A549 (cell line): Measurements from ENCODE around the gene ATP8A2. TPM values are rescaled to one million over a fixed set of nuclear protein-coding genes. Genes with fewer than 3 reads are reported as not detected.

ENCODE experiments used
- ATAC-seq, 2 experiments: fragments of 200-7000 bp in 1 of 2; fragments of >200 bp in 1 of 2; cut with Nextera tagmentation in 1 of 2; cut with Tn5 transposase in 1 of 2; 3 replicates each; pipeline versions ENCODE4 v1.8.0 to v1.9.1; 2018 to 2020; ENCODE audit warnings: mild to moderate bottlenecking in 1 of 2, moderate library complexity in 1 of 2
- CTCF ChIA-PET: fragments of 300-600 bp; sonication (Branson Sonifier 250); formaldehyde crosslinking; extraction: SDS; loops from one replicate; lab custom pipeline; 2021; ENCODE audit warnings: antibody characterized with exemption, inconsistent platforms; lab: Yijun Ruan, JAX
- POLR2A ChIA-PET: fragments of 350-600 bp; formaldehyde crosslinking; extraction: SDS; loops from one replicate; lab custom pipeline; 2021; ENCODE audit warnings: antibody characterized with exemption, inconsistent platforms; lab: Yijun Ruan, JAX
- DNase-seq, 2 experiments: peaks; one replicate each; pipeline versions ENCODE4 v3.0.0 to v3.0.0-alpha.2; 2011 to 2016; ENCODE audit warnings: low read depth in 1 of 2, low spot score in 1 of 2
- FAIRE-seq: peaks from 2 replicates; lab custom pipeline; 2011; peaks lifted over from hg19 to GRCh38; lab: Jason Lieb, UNC
- H3K27ac ChIP-seq, 2 experiments: fragments of >200 bp; sonication (Bioruptor Twin); formaldehyde crosslinking; 3 replicates each; pipeline ENCODE4 v1.5.1; 2016 to 2017
- H3K4me1 ChIP-seq: fragments of >200 bp; sonication (Bioruptor Twin); formaldehyde crosslinking; 3 replicates; pipeline ENCODE4 v1.6.1; 2016
- H3K4me2 ChIP-seq: fragments of >200 bp; sonication (Bioruptor Twin); formaldehyde crosslinking; 3 replicates; pipeline ENCODE4 v1.6.1; 2016
- H3K4me3 ChIP-seq: fragments of >200 bp; sonication (Bioruptor Twin); formaldehyde crosslinking; 3 replicates; pipeline ENCODE4 v1.5.1; 2016
- H3K9me3 ChIP-seq: fragments of >200 bp; sonication (Bioruptor Twin); formaldehyde crosslinking; 3 replicates; pipeline ENCODE4 v1.6.1; 2016
- BCL3 ChIP-seq: fragments of >200 bp; sonication (Bioruptor Twin); formaldehyde crosslinking; IDR thresholded peaks from 3 replicates; pipeline ENCODE4 v1.6.1; 2016
- BHLHE40 ChIP-seq: IDR thresholded peaks from 2 replicates; pipeline ENCODE4 v1.6.1; 2012; ENCODE audit warnings: low read depth, low read length, inconsistent platforms
- CBX8 ChIP-seq: fragments of 200-600 bp; sonication (generic); IDR thresholded peaks from 2 replicates; pipeline ENCODE4 v1.6.1; 2016
- CHD2 ChIP-seq: fragments of 150-350 bp; IDR thresholded peaks from 2 replicates; pipeline ENCODE4 v1.6.1; 2014; ENCODE audit warnings: low read length; ENCODE audit not compliant: partially characterized antibody
- EHMT2 ChIP-seq: fragments of 200-600 bp; sonication (generic); IDR thresholded peaks from 2 replicates; pipeline ENCODE4 v1.6.1; 2016; ENCODE audit warnings: antibody characterized with exemption, low read depth, mild to moderate bottlenecking, moderate library complexity
- EP300 ChIP-seq, 2 experiments: fragments of >200 bp; sonication (Bioruptor Twin); formaldehyde crosslinking; IDR thresholded peaks; 2 replicates in 1 of 2; 3 replicates in 1 of 2; pipeline ENCODE4 v1.6.1; 2016 to 2017
- FOXS1 ChIP-seq: fragments of 250-450 bp; sonication (Bioruptor Pico); IDR thresholded peaks from 2 replicates; pipeline ENCODE4 v1.5.0; 2020; ENCODE audit warnings: mild to moderate bottlenecking, moderate library complexity
- HDAC2 ChIP-seq: fragments of 200-600 bp; sonication (generic); IDR thresholded peaks from 2 replicates; pipeline ENCODE4 v1.6.1; 2016
- HMGXB4 ChIP-seq: fragments of 250-450 bp; sonication (Bioruptor Pico); IDR thresholded peaks from 2 replicates; pipeline ENCODE4 v1.5.0; 2021; ENCODE audit warnings: mild to moderate bottlenecking, moderate library complexity, borderline replicate concordance
- HOXA7 ChIP-seq: fragments of 250-450 bp; sonication (Bioruptor Pico); IDR thresholded peaks from 2 replicates; pipeline ENCODE4 v1.5.0; 2020; ENCODE audit warnings: mild to moderate bottlenecking, moderate library complexity
- HOXB13 ChIP-seq: fragments of 250-450 bp; sonication (Bioruptor Pico); IDR thresholded peaks from 2 replicates; pipeline ENCODE4 v1.5.0; 2020; ENCODE audit warnings: low read depth, mild to moderate bottlenecking, moderate library complexity
- KDM1A ChIP-seq: fragments of 200-600 bp; sonication (generic); IDR thresholded peaks from 2 replicates; pipeline ENCODE4 v1.6.1; 2016; ENCODE audit warnings: low read depth, mild to moderate bottlenecking
- KDM5A ChIP-seq: fragments of 200-600 bp; sonication (generic); IDR thresholded peaks from 2 replicates; pipeline ENCODE4 v1.6.1; 2016; ENCODE audit warnings: antibody characterized with exemption, mild to moderate bottlenecking
- MAZ ChIP-seq: fragments of 150-350 bp; IDR thresholded peaks from 2 replicates; pipeline ENCODE4 v1.6.1; 2014; ENCODE audit warnings: antibody characterized with exemption, low read depth, low read length, borderline replicate concordance
- NFE2L2 ChIP-seq: fragments of 150-350 bp; conservative IDR thresholded peaks from 2 replicates; pipeline ENCODE4 v1.6.1; 2014; ENCODE audit warnings: low read length
- NR3C1 ChIP-seq: fragments of >200 bp; sonication (Bioruptor Twin); formaldehyde crosslinking; IDR thresholded peaks from 3 replicates; pipeline ENCODE4 v1.6.1; 2017
- PHF8 ChIP-seq: fragments of 200-600 bp; sonication (generic); IDR thresholded peaks from 2 replicates; pipeline ENCODE4 v1.6.1; 2016; ENCODE audit warnings: low read depth, mild to moderate bottlenecking, antibody characterized with exemption, moderate library complexity, borderline replicate concordance
- RAD21 ChIP-seq, 2 experiments: fragments of >200 bp in 1 of 2; sonication (Bioruptor Twin) in 1 of 2; formaldehyde crosslinking in 1 of 2; IDR thresholded peaks in 1 of 2; conservative IDR thresholded peaks in 1 of 2; 2 replicates in 1 of 2; 3 replicates in 1 of 2; pipeline ENCODE4 v1.6.1; 2012 to 2018; ENCODE audit warnings: inconsistent platforms in 1 of 2
- RARB ChIP-seq: fragments of 250-450 bp; sonication (Bioruptor Pico); IDR thresholded peaks from 2 replicates; pipeline ENCODE4 v1.8.0; 2021; ENCODE audit warnings: mild to moderate bottlenecking, moderate library complexity
- REST ChIP-seq: fragments of 200-600 bp; sonication (generic); IDR thresholded peaks from 2 replicates; pipeline ENCODE4 v1.6.1; 2016; ENCODE audit warnings: antibody characterized with exemption, mild to moderate bottlenecking, moderate library complexity
- RFX5 ChIP-seq: fragments of 450-650 bp; IDR thresholded peaks from 2 replicates; pipeline ENCODE4 v1.7.1; 2014; ENCODE audit warnings: antibody characterized with exemption, mild to moderate bottlenecking, moderate library complexity
- RNF2 ChIP-seq: fragments of 200-600 bp; sonication (generic); IDR thresholded peaks from 2 replicates; pipeline ENCODE4 v1.6.1; 2016; ENCODE audit warnings: low read depth, mild to moderate bottlenecking, antibody characterized with exemption, moderate library complexity, borderline replicate concordance
- USF2 ChIP-seq: fragments of 450-650 bp; IDR thresholded peaks from 2 replicates; pipeline ENCODE4 v1.6.1; 2014; ENCODE audit warnings: antibody characterized with exemption
- ZC3H11A ChIP-seq: fragments of 450-650 bp; IDR thresholded peaks from 2 replicates; pipeline ENCODE4 v1.6.1; 2014; ENCODE audit warnings: antibody characterized with exemption, mild to moderate bottlenecking
- WGBS: methylation state at CpG from one replicate; pipeline ENCODE4 v1.1.6; 2017; ENCODE audit errors: missing lambda C conversion rate; 5-methylcytosine and 5-hydroxymethylcytosine counted together
- polyA plus RNA-seq, 4 experiments: library from polyadenylated mRNA; depleted of rRNA in 3 of 4; stranded (reverse); fragments of >200 nt; fragmentation: RNase III in 1 of 4; extraction: RNeasy Plus Mini Kit Qiagen cat#74134 plus additional on column Dnase treatment in 1 of 4; gene quantifications; 2 replicates in 3 of 4; 3 replicates in 1 of 4; pipeline ENCODE4 v1.2.3, GENCODE V29; 2011 to 2017

Gene ATP8A2
- polyA plus RNA-seq, 2 of the 4 experiments (the other 2 are of a cell fraction), result 0.03 TPM; not detected in 1

GRCh38 chr13:25910243-25910642 lies 538.5 kb downstream of the ATP8A2 start (continued):
- no peak for TF ChIP-seq PHF8
- no peak for TF ChIP-seq NFE2L2

GRCh38 chr13:25910991-25911419 lies 539.2 kb downstream of the ATP8A2 start:
- ATAC-seq, result no peak
- H3K27ac ChIP-seq, result no peak overlapping the region

GRCh38 chr13:25912961-25913360 lies 541.2 kb downstream of the ATP8A2 start:
- FAIRE-seq (no peak), ATAC-seq (no peak), DNase-seq (no peak)
- no peak overlapping the region for H3K4me3 ChIP-seq
- POLR2A ChIA-PET, result no interaction called here
- TF ChIP-seq BHLHE40 (no peak), FOXS1 (CRISPR knock-in tag) (no peak), EHMT2 (no peak), REST (no peak), HMGXB4 (CRISPR knock-in tag) (no peak), CBX8 (no peak), CHD2 (no peak), HOXB13 (CRISPR knock-in tag) (no peak), MAZ (no peak)
- H3K4me2 ChIP-seq, result no peak overlapping the region
- CTCF ChIA-PET, result interaction anchor here (1.0 kb wide), 1 partner anchor 14 kb away, joined by 3 read pairs; no protein-coding TSS in a partner anchor
- H3K27ac ChIP-seq, result no peak overlapping the region
- H3K9me3 ChIP-seq, result no peaks in the 10 kb centered on the region
- H3K4me1 ChIP-seq, result no peaks in the 10 kb centered on the region
- 46% methylated on average over 4 of the region's 4 CpGs for WGBS

More at GRCh38 chr13:25910991-25911419, 539.2 kb downstream of the ATP8A2 start:
- ChIA-PET CTCF (interaction anchor here (0.7 kb wide), 1 partner anchor 8 kb away, joined by 5 read pairs; no protein-coding TSS in a partner anchor), POLR2A (no interaction called here)
- DNase-seq, result no peak
- Histone ChIP-seq H3K9me3 (no peaks in the 10 kb centered on the region), H3K4me1 (no peaks in the 10 kb centered on the region), H3K4me2 (no peak overlapping the region), H3K4me3 (no peak overlapping the region)
- TF ChIP-seq EP300 (IDR thresholded peaks at IDR 0.05) (no peak), EHMT2 (no peak), PHF8 (no peak), RARB (CRISPR knock-in tag) (no peak), RNF2 (no peak), KDM1A (no peak), RFX5 (no peak), RAD21 (conservative IDR thresholded peaks at IDR 0.05 in 1 of 2, IDR thresholded peaks at IDR 0.05 in 1 of 2) (no peak), HOXA7 (CRISPR knock-in tag) (no peak), NR3C1 (no peak), HDAC2 (no peak), MAZ (no peak), BCL3 (no peak), USF2 (no peak), KDM5A (no peak), BHLHE40 (no peak), ZC3H11A (no peak)
- no peak for FAIRE-seq
